Measurements from ENCODE around the gene SMIM41. TPM values are rescaled to one million over a fixed set of nuclear protein-coding genes. Genes with fewer than 3 reads are reported as not detected.

Gene SMIM41
- total RNA-seq, 2 donors from 2014 or later: not detected

- Mint-ChIP-seq H3K27me3 (peaks cover 20% of the 10 kb centered on the region), H3K4me1 (no peaks in the 10 kb centered on the region), H3K27ac (no peak overlapping the region), H3K9me3 (no peaks in the 10 kb centered on the region), H3K36me3 (ENCODE audit: low read depth) (no peaks in the 10 kb centered on the region), H3K4me3 (no peak overlapping the region)
- no peak for ATAC-seq (replicated peaks)
Measured at GRCh38 chr12:52126605-52127578, 47.4 kb downstream of the SMIM41 start.

GRCh38 chr12:52127683-52128450, 48.4 kb downstream of the SMIM41 start:
- H3K27ac Mint-ChIP-seq: no peak overlapping the region
- H3K4me3 Mint-ChIP-seq: no peak overlapping the region
- no peaks in the 10 kb centered on the region for H3K4me1 Mint-ChIP-seq
- no peaks in the 10 kb centered on the region for H3K36me3 Mint-ChIP-seq (ENCODE audit: low read depth)
- no peak for ATAC-seq (replicated peaks)
- H3K9me3 Mint-ChIP-seq: no peaks in the 10 kb centered on the region
- peaks cover 18% of the 10 kb centered on the region for H3K27me3 Mint-ChIP-seq

- no peaks in the 10 kb centered on the region for H3K36me3 Mint-ChIP-seq (ENCODE audit: low read depth)
- no peaks in the 10 kb centered on the region for H3K9me3 Mint-ChIP-seq
- H3K27me3 Mint-ChIP-seq: peaks cover 15% of the 10 kb centered on the region
- no peaks in the 10 kb centered on the region for H3K4me1 Mint-ChIP-seq
- no peak overlapping the region for H3K27ac Mint-ChIP-seq
- ATAC-seq (replicated peaks): no peak
- H3K4me3 Mint-ChIP-seq: no peak overlapping the region
Measured at GRCh38 chr12:52130711-52131110, 51.2 kb downstream of the SMIM41 start.

- H3K9me3 Mint-ChIP-seq: no peaks in the 10 kb centered on the region
- H3K27ac Mint-ChIP-seq: no peak overlapping the region
- H3K4me1 Mint-ChIP-seq: no peaks in the 10 kb centered on the region
- H3K27me3 Mint-ChIP-seq: peaks cover 12% of the 10 kb centered on the region
- H3K36me3 Mint-ChIP-seq (ENCODE audit: low read depth): no peaks in the 10 kb centered on the region
- ATAC-seq (replicated peaks): no peak
- H3K4me3 Mint-ChIP-seq: no peak overlapping the region
Measured at GRCh38 chr12:52132754-52133161, 53.3 kb downstream of the SMIM41 start.

GRCh38 chr12:52137746-52138145, 58.2 kb downstream of the SMIM41 start:
- Mint-ChIP-seq H3K9me3 (no peaks in the 10 kb centered on the region), H3K27ac (no peak overlapping the region), H3K4me1 (no peaks in the 10 kb centered on the region), H3K27me3 (peaks cover 14% of the 10 kb centered on the region), H3K4me3 (no peak overlapping the region), H3K36me3 (ENCODE audit: low read depth) (no peaks in the 10 kb centered on the region)
- ATAC-seq (replicated peaks): no peak

- Mint-ChIP-seq H3K4me1 (no peaks in the 10 kb centered on the region), H3K27ac (no peak overlapping the region), H3K27me3 (peaks cover 14% of the 10 kb centered on the region), H3K4me3 (no peak overlapping the region), H3K36me3 (ENCODE audit: low read depth) (no peaks in the 10 kb centered on the region), H3K9me3 (no peaks in the 10 kb centered on the region)
- ATAC-seq (replicated peaks): no peak
Measured at GRCh38 chr12:52139147-52139546, 59.6 kb downstream of the SMIM41 start.

GRCh38 chr12:52139579-52140062, 60.1 kb downstream of the SMIM41 start:
- Mint-ChIP-seq H3K9me3 (no peaks in the 10 kb centered on the region), H3K27me3 (peaks cover 14% of the 10 kb centered on the region), H3K4me1 (no peaks in the 10 kb centered on the region), H3K36me3 (ENCODE audit: low read depth) (no peaks in the 10 kb centered on the region), H3K4me3 (no peak overlapping the region), H3K27ac (no peak overlapping the region)
- ATAC-seq (replicated peaks): peak; percentile 74

- Mint-ChIP-seq H3K36me3 (ENCODE audit: low read depth) (no peaks in the 10 kb centered on the region), H3K9me3 (no peaks in the 10 kb centered on the region), H3K4me1 (no peaks in the 10 kb centered on the region), H3K27me3 (peaks cover 11% of the 10 kb centered on the region), H3K4me3 (no peak overlapping the region), H3K27ac (no peak overlapping the region)
- no peak for ATAC-seq (replicated peaks)
Measured at GRCh38 chr12:52141306-52141705, 61.8 kb downstream of the SMIM41 start.

GRCh38 chr12:52141875-52142274, 62.4 kb downstream of the SMIM41 start:
- Mint-ChIP-seq H3K27ac (no peak overlapping the region), H3K36me3 (ENCODE audit: low read depth) (no peaks in the 10 kb centered on the region), H3K9me3 (no peaks in the 10 kb centered on the region), H3K4me1 (no peaks in the 10 kb centered on the region), H3K4me3 (no peak overlapping the region), H3K27me3 (peaks cover 8% of the 10 kb centered on the region)
- no peak for ATAC-seq (replicated peaks)

- H3K9me3 Mint-ChIP-seq: no peaks in the 10 kb centered on the region
- no peak overlapping the region for H3K27ac Mint-ChIP-seq
- ATAC-seq (replicated peaks): no peak
- peaks cover 6% of the 10 kb centered on the region for H3K27me3 Mint-ChIP-seq
- H3K36me3 Mint-ChIP-seq (ENCODE audit: low read depth): no peaks in the 10 kb centered on the region
- no peaks in the 10 kb centered on the region for H3K4me1 Mint-ChIP-seq
- no peak overlapping the region for H3K4me3 Mint-ChIP-seq
Measured at GRCh38 chr12:52142431-52142830, 62.9 kb downstream of the SMIM41 start.

- H3K4me3 Mint-ChIP-seq: no peak overlapping the region
- H3K9me3 Mint-ChIP-seq: no peaks in the 10 kb centered on the region
- ATAC-seq (replicated peaks): no peak
- no peak overlapping the region for H3K27ac Mint-ChIP-seq
- H3K27me3 Mint-ChIP-seq: no peaks in the 10 kb centered on the region
- H3K4me1 Mint-ChIP-seq: no peaks in the 10 kb centered on the region
- H3K36me3 Mint-ChIP-seq (ENCODE audit: low read depth): no peaks in the 10 kb centered on the region
Measured at GRCh38 chr12:52144512-52145227, 65.2 kb downstream of the SMIM41 start.

GRCh38 chr12:52145228-52146088, 66.0 kb downstream of the SMIM41 start:
- no peaks in the 10 kb centered on the region for H3K9me3 Mint-ChIP-seq
- no peak overlapping the region for H3K27ac Mint-ChIP-seq
- no peaks in the 10 kb centered on the region for H3K36me3 Mint-ChIP-seq (ENCODE audit: low read depth)
- no peak overlapping the region for H3K4me3 Mint-ChIP-seq
- no peaks in the 10 kb centered on the region for H3K27me3 Mint-ChIP-seq
- H3K4me1 Mint-ChIP-seq: no peaks in the 10 kb centered on the region
- ATAC-seq (replicated peaks): no peak

GRCh38 chr12:52146089-52146821, 66.8 kb downstream of the SMIM41 start:
- no peak overlapping the region for H3K27ac Mint-ChIP-seq
- H3K4me3 Mint-ChIP-seq: no peak overlapping the region
- no peak for ATAC-seq (replicated peaks)
- H3K36me3 Mint-ChIP-seq (ENCODE audit: low read depth): no peaks in the 10 kb centered on the region
- H3K27me3 Mint-ChIP-seq: no peaks in the 10 kb centered on the region
- peaks cover under 1% of the 10 kb centered on the region for H3K4me1 Mint-ChIP-seq
- H3K9me3 Mint-ChIP-seq: no peaks in the 10 kb centered on the region
